ENCODE results near the gene PIRT.

Gene PIRT

GRCh38 chr17:10837921-10838320 lies at the start of gene PIRT:
TSS of gene PIRT (minus strand) at chr17:10838087. CDS start at chr17:10825645, 12,442 bp downstream.
- ChIA-PET POLR2A (no interaction called here), CTCF (interaction anchor here (0.8 to 1.6 kb wide), 4 partner anchors 11 to 191 kb away, joined by 3 to 11 read pairs (median 4); no protein-coding TSS in a partner anchor)
- TF ChIP-seq CTCF (IDR thresholded peaks at IDR 0.05; ENCODE audit: control extremely low read depth, extremely low read depth, low read depth, missing control alignments), result no peak
- DNase-seq (ENCODE audit: extremely low spot score), result no peak

- POLR2A ChIA-PET, result no interaction called here
- CTCF ChIA-PET, result no interaction called here
- DNase-seq (ENCODE audit: extremely low spot score), result no peak
- no peak for TF ChIP-seq CTCF (IDR thresholded peaks at IDR 0.05; ENCODE audit: control extremely low read depth, extremely low read depth, low read depth, missing control alignments)
Observed at GRCh38 chr17:10881959-10882358, 44.1 kb upstream of the PIRT start.

GRCh38 chr17:10879190-10879836 lies 41.4 kb upstream of the PIRT start:
- no peak for DNase-seq (ENCODE audit: extremely low spot score)

GRCh38 chr17:10875984-10876555 lies 38.2 kb upstream of the PIRT start:
- peak; percentile 63 for TF ChIP-seq CTCF (IDR thresholded peaks at IDR 0.05; ENCODE audit: control extremely low read depth, extremely low read depth, low read depth, missing control alignments)
- CTCF ChIA-PET, result interaction anchor here (0.7 to 1.9 kb wide), 22 partner anchors 10 to 1115 kb away, joined by 3 to 8 read pairs (median 3); partner anchors contain the start of gene PIRT
- peak; percentile 42 for DNase-seq (ENCODE audit: extremely low spot score)
- POLR2A ChIA-PET, result no interaction called here

More at GRCh38 chr17:10879190-10879836, 41.4 kb upstream of the PIRT start:
- TF ChIP-seq CTCF (IDR thresholded peaks at IDR 0.05; ENCODE audit: control extremely low read depth, extremely low read depth, low read depth, missing control alignments), result no peak
- CTCF ChIA-PET, result no interaction called here
- POLR2A ChIA-PET, result no interaction called here

GRCh38 chr17:10875430-10875851 lies 37.6 kb upstream of the PIRT start:
- CTCF ChIA-PET, result interaction anchor here (0.7 to 1.9 kb wide), 20 partner anchors 9 to 1111 kb away, joined by 3 to 8 read pairs (median 3); partner anchors contain the start of gene PIRT
- POLR2A ChIA-PET, result no interaction called here
- DNase-seq (ENCODE audit: extremely low spot score), result peak; percentile 16
- TF ChIP-seq CTCF (IDR thresholded peaks at IDR 0.05; ENCODE audit: control extremely low read depth, extremely low read depth, low read depth, missing control alignments), result no peak

GRCh38 chr17:10871914-10872313 lies 34.0 kb upstream of the PIRT start:
- DNase-seq (ENCODE audit: extremely low spot score), result no peak
- CTCF ChIA-PET, result no interaction called here
- no peak for TF ChIP-seq CTCF (IDR thresholded peaks at IDR 0.05; ENCODE audit: control extremely low read depth, extremely low read depth, low read depth, missing control alignments)
- POLR2A ChIA-PET, result no interaction called here

Measured in GM10248 (cell line).